ENCODE measurements around the gene ZNF227. TPM values are rescaled to one million over a fixed set of nuclear protein-coding genes. Genes with fewer than 3 reads are reported as not detected.

Gene ZNF227
- total RNA-seq, 1 experiment from 2014 or later: 18.5 TPM

GRCh38 chr19:44260695-44261446 lies 48.5 kb downstream of the ZNF227 start:
- Mint-ChIP-seq H3K9me3 (peaks cover 19% of the 10 kb centered on the region), H3K27me3 (ENCODE audit: low read depth) (no peaks in the 10 kb centered on the region; the same call in 1 of the 2 replicates), H3K27ac (no peak overlapping the region; the same call in 1 of the 2 replicates), H3K4me3 (peak overlapping the region; percentile 92), H3K4me1 (peaks cover 7% of the 10 kb centered on the region), H3K36me3 (peaks cover 5% of the 10 kb centered on the region; the same call in 1 of the 2 replicates)
- no peak for TF ChIP-seq ELF4 (CRISPR knock-in tag; IDR thresholded peaks at IDR 0.05; ENCODE audit: low read depth)
- TF ChIP-seq IRF2 (CRISPR knock-in tag; IDR thresholded peaks at IDR 0.05; ENCODE audit: borderline replicate concordance, low read depth): no peak
- TF ChIP-seq GABPB1 (CRISPR knock-in tag; IDR thresholded peaks at IDR 0.05): no peak
- no peak for TF ChIP-seq ZNF232 (CRISPR knock-in tag; IDR thresholded peaks at IDR 0.05)
- no peak for TF ChIP-seq CBFB (CRISPR knock-in tag; IDR thresholded peaks at IDR 0.05; ENCODE audit: low read depth)
- no peak for TF ChIP-seq ZNF423 (CRISPR knock-in tag; IDR thresholded peaks at IDR 0.05)
- no peak for TF ChIP-seq ZBTB43 (CRISPR knock-in tag; IDR thresholded peaks at IDR 0.05)
- no peak for TF ChIP-seq ESRRA (CRISPR knock-in tag; IDR thresholded peaks at IDR 0.05; ENCODE audit: borderline replicate concordance)
- no peak for TF ChIP-seq E2F5 (CRISPR knock-in tag; IDR thresholded peaks at IDR 0.05)
- TF ChIP-seq EMX1 (CRISPR knock-in tag; IDR thresholded peaks at IDR 0.05): no peak
- TF ChIP-seq TEAD1 (CRISPR knock-in tag; IDR thresholded peaks at IDR 0.05): no peak
- DNase-seq (ENCODE audit: low spot score) (no peak), ATAC-seq (no peak)
- POLR2A ChIA-PET: interaction anchor here (0.8 kb wide), 1 partner anchor 44 kb away, joined by 3 read pairs; the partner anchor contains the start of gene ZNF235
- CTCF ChIA-PET: no interaction called here

GRCh38 chr19:44277331-44277730 lies 65.0 kb downstream of the ZNF227 start:
- H3K4me1 Mint-ChIP-seq: no peaks in the 10 kb centered on the region
- H3K36me3 Mint-ChIP-seq: peaks cover 72% of the 10 kb centered on the region
- ChIA-PET CTCF (no interaction called here), POLR2A (no interaction called here)
- no peak overlapping the region for H3K27ac Mint-ChIP-seq
- no peak for ATAC-seq
- peaks cover 83% of the 10 kb centered on the region for H3K9me3 Mint-ChIP-seq
- H3K27me3 Mint-ChIP-seq (ENCODE audit: low read depth): peaks cover 4% of the 10 kb centered on the region; the same call in 1 of the 2 replicates
- no peak overlapping the region for H3K4me3 Mint-ChIP-seq
- DNase-seq (ENCODE audit: low spot score): no peak
- no peak for TF ChIP-seq SMAD3 (CRISPR knock-in tag; IDR thresholded peaks at IDR 0.05; ENCODE audit: borderline replicate concordance)
- TF ChIP-seq, protein P1, sequence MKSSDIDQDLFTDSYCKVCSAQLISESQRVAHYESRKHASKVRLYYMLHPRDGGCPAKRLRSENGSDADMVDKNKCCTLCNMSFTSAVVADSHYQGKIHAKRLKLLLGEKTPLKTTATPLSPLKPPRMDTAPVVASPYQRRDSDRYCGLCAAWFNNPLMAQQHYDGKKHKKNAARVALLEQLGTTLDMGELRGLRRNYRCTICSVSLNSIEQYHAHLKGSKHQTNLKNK (CRISPR knock-in tag; IDR thresholded peaks at IDR 0.05): no peak
- TF ChIP-seq, protein P2, sequence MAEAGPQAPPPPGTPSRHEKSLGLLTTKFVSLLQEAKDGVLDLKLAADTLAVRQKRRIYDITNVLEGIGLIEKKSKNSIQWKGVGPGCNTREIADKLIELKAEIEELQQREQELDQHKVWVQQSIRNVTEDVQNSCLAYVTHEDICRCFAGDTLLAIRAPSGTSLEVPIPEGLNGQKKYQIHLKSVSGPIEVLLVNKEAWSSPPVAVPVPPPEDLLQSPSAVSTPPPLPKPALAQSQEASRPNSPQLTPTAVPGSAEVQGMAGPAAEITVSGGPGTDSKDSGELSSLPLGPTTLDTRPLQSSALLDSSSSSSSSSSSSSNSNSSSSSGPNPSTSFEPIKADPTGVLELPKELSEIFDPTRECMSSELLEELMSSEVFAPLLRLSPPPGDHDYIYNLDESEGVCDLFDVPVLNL (CRISPR knock-in tag; IDR thresholded peaks at IDR 0.05; ENCODE audit: borderline replicate concordance, low read depth): no peak
- no peak for TF ChIP-seq FOXP1 (CRISPR knock-in tag; IDR thresholded peaks at IDR 0.05; ENCODE audit: borderline replicate concordance)
- TF ChIP-seq NFYB (CRISPR knock-in tag; conservative IDR thresholded peaks at IDR 0.05; ENCODE audit: low read depth): no peak
- TF ChIP-seq, protein P3, sequence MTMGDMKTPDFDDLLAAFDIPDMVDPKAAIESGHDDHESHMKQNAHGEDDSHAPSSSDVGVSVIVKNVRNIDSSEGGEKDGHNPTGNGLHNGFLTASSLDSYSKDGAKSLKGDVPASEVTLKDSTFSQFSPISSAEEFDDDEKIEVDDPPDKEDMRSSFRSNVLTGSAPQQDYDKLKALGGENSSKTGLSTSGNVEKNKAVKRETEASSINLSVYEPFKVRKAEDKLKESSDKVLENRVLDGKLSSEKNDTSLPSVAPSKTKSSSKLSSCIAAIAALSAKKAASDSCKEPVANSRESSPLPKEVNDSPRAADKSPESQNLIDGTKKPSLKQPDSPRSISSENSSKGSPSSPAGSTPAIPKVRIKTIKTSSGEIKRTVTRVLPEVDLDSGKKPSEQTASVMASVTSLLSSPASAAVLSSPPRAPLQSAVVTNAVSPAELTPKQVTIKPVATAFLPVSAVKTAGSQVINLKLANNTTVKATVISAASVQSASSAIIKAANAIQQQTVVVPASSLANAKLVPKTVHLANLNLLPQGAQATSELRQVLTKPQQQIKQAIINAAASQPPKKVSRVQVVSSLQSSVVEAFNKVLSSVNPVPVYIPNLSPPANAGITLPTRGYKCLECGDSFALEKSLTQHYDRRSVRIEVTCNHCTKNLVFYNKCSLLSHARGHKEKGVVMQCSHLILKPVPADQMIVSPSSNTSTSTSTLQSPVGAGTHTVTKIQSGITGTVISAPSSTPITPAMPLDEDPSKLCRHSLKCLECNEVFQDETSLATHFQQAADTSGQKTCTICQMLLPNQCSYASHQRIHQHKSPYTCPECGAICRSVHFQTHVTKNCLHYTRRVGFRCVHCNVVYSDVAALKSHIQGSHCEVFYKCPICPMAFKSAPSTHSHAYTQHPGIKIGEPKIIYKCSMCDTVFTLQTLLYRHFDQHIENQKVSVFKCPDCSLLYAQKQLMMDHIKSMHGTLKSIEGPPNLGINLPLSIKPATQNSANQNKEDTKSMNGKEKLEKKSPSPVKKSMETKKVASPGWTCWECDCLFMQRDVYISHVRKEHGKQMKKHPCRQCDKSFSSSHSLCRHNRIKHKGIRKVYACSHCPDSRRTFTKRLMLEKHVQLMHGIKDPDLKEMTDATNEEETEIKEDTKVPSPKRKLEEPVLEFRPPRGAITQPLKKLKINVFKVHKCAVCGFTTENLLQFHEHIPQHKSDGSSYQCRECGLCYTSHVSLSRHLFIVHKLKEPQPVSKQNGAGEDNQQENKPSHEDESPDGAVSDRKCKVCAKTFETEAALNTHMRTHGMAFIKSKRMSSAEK (CRISPR knock-in tag; IDR thresholded peaks at IDR 0.05; ENCODE audit: borderline replicate concordance): no peak
- no peak for TF ChIP-seq ATF1 (CRISPR knock-in tag; IDR thresholded peaks at IDR 0.05)
- no peak for TF ChIP-seq ZBTB21 (CRISPR knock-in tag; IDR thresholded peaks at IDR 0.05; ENCODE audit: borderline replicate concordance)
- TF ChIP-seq, protein P4, sequence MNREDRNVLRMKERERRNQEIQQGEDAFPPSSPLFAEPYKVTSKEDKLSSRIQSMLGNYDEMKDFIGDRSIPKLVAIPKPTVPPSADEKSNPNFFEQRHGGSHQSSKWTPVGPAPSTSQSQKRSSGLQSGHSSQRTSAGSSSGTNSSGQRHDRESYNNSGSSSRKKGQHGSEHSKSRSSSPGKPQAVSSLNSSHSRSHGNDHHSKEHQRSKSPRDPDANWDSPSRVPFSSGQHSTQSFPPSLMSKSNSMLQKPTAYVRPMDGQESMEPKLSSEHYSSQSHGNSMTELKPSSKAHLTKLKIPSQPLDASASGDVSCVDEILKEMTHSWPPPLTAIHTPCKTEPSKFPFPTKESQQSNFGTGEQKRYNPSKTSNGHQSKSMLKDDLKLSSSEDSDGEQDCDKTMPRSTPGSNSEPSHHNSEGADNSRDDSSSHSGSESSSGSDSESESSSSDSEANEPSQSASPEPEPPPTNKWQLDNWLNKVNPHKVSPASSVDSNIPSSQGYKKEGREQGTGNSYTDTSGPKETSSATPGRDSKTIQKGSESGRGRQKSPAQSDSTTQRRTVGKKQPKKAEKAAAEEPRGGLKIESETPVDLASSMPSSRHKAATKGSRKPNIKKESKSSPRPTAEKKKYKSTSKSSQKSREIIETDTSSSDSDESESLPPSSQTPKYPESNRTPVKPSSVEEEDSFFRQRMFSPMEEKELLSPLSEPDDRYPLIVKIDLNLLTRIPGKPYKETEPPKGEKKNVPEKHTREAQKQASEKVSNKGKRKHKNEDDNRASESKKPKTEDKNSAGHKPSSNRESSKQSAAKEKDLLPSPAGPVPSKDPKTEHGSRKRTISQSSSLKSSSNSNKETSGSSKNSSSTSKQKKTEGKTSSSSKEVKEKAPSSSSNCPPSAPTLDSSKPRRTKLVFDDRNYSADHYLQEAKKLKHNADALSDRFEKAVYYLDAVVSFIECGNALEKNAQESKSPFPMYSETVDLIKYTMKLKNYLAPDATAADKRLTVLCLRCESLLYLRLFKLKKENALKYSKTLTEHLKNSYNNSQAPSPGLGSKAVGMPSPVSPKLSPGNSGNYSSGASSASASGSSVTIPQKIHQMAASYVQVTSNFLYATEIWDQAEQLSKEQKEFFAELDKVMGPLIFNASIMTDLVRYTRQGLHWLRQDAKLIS (CRISPR knock-in tag; IDR thresholded peaks at IDR 0.05; ENCODE audit: borderline replicate concordance): no peak
- TF ChIP-seq PREB (CRISPR knock-in tag; IDR thresholded peaks at IDR 0.05; ENCODE audit: borderline replicate concordance): no peak

Measured in WTC11 (cell line).